GM19395 (cell line): ENCODE measurements around the gene ZFP1.
A peak's percentile ranks its signal among the peaks of the same experiment; 100 is the strongest.

Source experiments
- ATAC-seq: cut with Tn5 transposase; IDR thresholded peaks from one replicate; pipeline ENCODE4 v1.9.1; 2021; ENCODE audit warnings: mild to moderate bottlenecking, moderate library complexity; ENCODE audit not compliant: unreplicated experiment

ZFP1 gene

GRCh38 chr16:75148311-75149195, at the start of gene ZFP1:
TSS of gene ZFP1 (plus strand) at chr16:75148524. CDS start at chr16:75152952, 4,428 bp downstream.
- peak; percentile 83 for ATAC-seq

GRCh38 chr16:75099075-75099667, 49.2 kb upstream of the ZFP1 start:
- ATAC-seq, result no peak

DNA sequence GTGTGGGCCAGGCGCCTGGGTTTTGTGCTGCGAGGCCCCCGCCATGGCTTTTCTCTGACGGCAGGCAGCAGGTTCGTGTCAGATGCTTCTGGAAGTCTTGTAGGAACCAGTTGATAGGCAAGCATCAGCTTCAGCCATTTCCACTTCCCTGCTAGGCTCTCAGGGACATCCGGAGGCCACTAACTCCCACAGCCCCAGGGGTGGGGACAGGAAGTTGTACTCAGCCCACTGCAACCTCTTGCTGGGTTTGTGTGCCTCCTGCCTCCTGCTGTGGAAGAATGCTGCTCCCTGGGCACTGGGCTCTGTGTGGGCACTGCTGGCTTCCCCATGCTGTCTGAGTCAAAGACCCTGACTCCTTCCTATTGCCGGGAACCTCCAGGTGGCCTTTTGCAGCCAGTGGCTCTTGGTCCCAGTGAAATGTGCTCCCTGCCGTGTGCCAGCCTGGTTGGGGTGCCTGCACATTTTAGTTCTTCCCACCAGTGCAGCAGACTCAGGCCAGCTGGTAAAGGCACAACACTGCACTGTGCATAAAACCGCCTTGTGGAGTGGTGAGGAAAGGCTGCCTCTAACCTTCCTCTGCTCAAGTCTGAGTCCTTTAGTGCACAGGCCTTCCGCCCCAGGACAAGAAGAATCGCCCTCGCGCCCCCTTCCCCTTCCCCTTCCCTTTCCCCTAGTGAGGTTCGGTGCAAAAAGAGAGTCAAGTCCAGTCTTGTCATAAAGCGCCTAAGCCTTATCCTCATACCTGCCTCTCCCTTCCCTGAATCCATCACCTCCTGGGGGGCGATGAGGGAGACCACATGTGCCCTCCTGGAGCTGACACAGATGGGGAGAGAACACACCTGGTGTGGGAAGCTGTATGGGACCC, 48.4 kb upstream of the ZFP1 start:
- ATAC-seq, result peak; percentile 78

- ATAC-seq, result no peak
These were observed 47.7 kb upstream of the ZFP1 start for GRCh38 chr16:75100603-75100990.

DNA sequence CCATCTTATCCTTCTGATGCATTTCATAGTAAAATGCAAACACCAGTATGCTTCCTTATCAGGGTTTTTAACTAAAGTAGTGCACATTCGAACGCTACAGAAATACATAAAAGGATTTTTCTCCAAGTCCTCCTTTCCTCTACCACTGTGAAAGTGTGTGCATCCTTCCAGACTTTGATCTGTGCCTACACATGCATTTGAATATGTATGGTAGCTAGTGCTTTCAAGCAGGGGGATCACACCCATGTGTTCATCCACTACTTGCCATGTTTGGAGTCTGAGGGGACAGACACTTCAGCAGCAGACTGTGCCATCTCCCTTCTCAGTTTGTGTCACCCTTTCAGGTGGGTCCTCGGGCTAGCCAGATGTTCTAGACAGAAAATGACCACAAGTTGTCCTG, 46.7 kb upstream of the ZFP1 start:
- ATAC-seq, result no peak

- ATAC-seq, result no peak
These were observed 45.7 kb upstream of the ZFP1 start for GRCh38 chr16:75102595-75102994.

GRCh38 chr16:75103994-75104393, 44.3 kb upstream of the ZFP1 start:
- ATAC-seq, result no peak

- no peak for ATAC-seq
These were observed 43.5 kb upstream of the ZFP1 start for GRCh38 chr16:75104836-75105235.

DNA sequence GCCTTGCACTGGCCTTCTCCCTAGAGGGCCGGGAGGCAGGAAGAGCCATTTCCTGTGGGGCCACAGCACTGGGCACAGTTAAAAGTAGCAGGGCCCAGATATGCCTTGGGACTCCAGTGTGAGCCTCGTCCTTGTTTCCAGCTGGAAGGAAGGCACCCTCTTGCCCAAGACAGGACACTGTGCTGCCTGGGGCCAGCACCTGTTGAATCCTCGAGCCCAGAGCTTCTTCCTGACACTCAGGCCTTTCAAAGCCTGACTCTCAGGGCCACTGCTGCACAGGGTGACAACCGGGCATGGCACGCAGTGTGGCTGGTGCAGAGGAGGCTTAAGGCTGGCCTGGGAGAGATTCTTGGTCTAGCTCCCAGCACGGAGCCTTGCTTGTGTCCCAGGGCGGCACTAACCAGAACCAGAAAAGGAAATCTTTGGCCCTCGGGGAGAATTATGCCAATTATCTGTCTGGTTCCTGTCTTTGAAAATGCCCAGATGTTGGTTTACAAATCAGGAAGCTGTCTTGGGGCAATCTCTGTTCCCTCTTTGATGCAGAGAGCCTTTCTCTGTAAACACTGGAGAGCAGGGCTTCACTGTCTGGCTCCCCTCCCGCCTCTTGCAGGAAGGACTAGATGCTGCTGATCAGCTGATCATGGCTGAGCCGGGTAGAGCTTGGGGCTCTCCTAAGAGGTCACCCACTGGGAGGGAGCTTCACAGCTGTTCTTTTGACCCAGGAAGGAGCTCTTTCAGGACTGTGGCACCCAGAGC, 42.8 kb upstream of the ZFP1 start:
- no peak for ATAC-seq

DNA sequence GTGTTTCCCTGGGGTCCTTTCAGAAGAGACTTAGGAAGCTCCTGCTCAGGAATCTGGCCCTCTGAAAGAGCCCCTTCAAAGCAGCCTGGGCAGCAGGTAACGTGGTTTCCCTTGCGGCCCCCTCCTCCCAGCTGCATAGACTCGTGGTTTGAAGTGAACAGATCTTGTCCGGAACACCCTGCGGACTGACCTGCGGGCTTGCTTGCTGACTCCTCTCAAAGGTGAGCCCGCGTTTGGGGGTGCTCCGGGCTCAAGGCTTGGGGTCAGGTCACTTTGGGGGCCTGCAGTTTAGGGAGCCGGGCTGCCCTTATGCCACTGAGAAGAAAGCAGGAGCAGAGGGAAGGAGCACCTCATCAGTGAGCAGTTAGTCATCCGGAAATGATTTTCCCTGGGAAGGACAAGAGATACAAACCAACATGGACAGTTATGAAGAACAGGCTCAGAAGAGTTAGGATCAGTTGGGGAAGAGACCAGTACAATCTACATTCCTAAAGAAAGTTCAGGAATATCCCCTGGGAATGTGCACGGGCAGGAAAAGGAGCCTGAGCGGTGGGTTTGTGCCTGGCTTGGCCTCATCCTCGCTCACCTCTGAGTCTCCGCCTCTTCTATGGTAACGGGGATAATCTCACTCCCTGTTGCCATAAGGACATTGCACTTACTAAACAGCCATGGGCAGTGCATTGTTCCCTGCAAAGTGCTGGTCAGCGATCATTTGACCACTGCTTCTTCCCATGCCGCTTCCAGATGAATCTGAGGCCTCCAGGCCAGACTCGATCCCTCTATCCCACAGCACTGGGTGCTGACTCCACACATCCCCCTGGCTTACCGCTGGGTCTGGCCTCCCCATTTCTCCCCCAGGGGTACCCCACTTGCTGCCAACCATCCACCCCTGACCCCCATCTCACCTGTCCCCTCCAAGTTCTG, 41.7 kb upstream of the ZFP1 start:
- no peak for ATAC-seq

GRCh38 chr16:75107505-75107904, 40.8 kb upstream of the ZFP1 start:
- ATAC-seq, result no peak

DNA sequence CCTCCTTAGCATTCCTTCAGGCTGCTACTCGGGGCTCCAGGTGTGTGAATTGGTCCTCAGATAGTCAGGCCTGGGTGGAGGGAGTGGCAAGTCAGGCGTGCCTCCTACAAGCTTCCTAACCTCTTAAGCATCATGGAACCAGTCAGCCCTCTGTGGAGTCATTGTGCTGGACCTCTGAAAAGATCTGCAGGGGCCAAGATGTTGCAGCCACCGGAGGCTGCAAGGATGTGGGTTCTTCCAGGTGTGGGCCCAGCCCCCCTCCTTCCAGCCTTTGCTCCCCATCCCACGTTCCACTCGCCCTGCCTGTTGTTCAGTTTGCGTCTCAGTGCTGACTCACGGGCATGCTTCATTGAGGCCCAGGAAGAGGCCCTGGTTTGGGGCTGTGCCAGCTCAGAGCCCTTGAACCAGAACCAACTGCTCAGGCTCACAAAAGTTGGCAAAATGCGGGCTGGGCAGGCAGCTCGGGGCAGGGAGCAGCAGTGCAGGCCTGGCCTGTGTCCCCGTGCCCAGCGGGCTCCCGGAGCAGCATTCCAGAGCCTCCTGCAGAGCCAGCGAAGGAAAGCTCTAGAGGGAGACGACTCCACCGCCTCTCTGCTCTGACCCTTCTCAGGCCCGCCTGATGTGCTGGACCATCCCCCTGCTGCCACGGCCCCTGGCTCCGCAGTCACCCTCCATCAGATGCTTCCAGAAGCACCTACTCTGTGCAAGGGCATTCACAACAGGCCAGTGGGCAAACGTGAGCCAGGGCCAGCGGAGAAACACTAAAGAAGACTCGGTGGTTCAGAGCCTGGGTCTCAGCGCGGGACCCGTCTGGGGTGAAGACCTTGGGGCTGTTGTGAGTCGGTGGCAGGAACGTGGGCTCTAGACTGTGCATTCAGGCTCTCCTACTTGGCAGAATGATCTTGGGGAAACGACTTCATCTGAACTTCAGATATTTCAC, 39.3 kb upstream of the ZFP1 start:
- no peak for ATAC-seq

GRCh38 chr16:75109732-75110243, 38.5 kb upstream of the ZFP1 start:
- no peak for ATAC-seq

DNA sequence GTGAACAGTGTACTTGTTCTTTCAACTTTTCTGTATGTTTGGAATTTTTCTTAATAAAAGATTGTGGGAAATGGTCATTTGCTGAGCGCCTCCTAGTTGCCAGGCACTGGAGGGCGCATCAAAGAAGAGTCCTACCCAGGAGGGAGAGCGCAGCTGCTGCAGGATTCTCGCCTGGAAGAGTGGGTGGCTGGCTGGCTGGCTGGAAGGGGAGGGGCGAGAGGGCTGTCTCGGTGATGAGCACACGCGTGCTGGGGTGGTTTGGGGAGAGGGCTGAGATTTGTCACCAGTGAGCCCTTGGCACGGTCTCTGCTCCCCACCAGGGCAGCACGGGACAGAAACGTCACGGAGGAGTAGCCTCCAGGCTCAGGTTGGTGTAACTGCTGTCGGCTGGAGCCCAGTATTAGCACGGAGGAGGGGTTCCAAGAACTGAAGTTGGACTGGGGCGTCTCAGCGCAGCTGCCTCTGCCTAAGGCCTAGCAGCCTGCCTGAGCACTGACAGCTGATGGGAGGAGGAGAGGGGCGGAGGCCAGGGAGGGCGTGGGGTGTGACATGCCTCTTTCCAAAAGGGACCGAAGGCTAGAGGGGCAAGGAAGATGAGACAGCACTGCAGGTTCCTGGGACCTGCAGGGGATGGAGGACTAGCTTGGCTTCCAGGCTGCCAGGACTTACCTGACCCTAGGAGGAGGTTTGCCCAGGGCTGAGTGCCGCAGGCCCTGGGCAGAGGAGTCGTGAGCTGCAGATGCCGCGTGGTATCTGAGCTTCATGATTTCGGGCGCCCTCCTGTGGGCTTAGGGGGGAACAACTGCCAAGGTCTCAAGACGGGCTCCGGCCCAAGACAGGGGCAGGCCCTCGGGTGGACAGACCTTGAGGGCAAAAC, 37.4 kb upstream of the ZFP1 start:
- peak; percentile 82 for ATAC-seq

GRCh38 chr16:75111514-75111940, 36.8 kb upstream of the ZFP1 start:
- peak; percentile 15 for ATAC-seq

DNA sequence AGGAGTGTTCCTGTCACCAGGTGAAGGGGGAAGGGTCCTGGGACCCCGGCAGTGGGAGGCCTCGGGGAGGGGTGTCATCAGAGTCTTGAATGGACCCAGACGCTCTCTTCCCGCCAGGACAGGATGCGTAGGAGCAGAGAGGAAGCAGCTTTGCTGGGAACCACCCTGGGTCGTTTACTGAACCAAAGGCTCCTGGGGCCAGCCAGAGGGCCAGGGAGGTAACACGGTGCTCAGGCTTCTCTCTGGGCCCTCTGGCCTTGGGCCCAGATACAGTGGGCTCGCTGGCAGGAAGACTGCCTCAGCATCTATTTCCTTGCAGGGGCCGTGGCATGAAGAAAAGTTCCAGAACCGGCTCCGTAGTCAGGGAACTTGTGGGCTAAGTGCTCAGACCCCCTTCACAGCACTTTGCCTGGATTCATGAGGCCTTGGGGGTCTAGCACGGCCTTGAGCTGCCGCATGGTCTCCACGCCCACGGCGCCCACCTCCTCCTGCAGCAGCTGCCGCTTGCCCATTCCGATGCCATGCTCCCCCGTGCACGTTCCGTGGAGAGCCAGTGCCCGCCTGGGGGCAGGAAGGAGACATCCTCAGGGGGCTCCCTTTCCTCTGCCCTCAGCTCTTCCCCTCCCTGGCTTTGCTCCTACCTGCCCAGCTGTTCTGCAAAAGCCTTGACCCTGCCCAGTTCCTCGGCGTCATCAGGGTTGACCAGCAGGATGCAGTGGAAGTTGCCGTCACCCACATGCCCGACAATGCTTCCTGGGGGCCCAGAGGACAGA, 36.2 kb upstream of the ZFP1 start:
- no peak for ATAC-seq
